ENCODE results near the gene ADAMTSL3.

ADAMTSL3 gene

GRCh38 chr15:83971992-83972391 lies 318.1 kb downstream of the ADAMTSL3 start:
- peak; percentile 21 for DNase-seq (ENCODE audit: low spot score)

GRCh38 chr15:83973816-83974215 lies 319.9 kb downstream of the ADAMTSL3 start:
- no peak for DNase-seq (ENCODE audit: low spot score)

GRCh38 chr15:83977992-83978391 lies 324.1 kb downstream of the ADAMTSL3 start:
- no peak for DNase-seq (ENCODE audit: low spot score)

- DNase-seq (ENCODE audit: low spot score) = no peak
Observed at GRCh38 chr15:83978588-83978987, 324.7 kb downstream of the ADAMTSL3 start.

GRCh38 chr15:83980637-83981036 lies 326.7 kb downstream of the ADAMTSL3 start:
- no peak for DNase-seq (ENCODE audit: low spot score)

GRCh38 chr15:83982748-83983147 lies 328.8 kb downstream of the ADAMTSL3 start:
- DNase-seq (ENCODE audit: low spot score) = no peak

- no peak for DNase-seq (ENCODE audit: low spot score)
Observed at GRCh38 chr15:83983634-83984458, 329.9 kb downstream of the ADAMTSL3 start.

GRCh38 chr15:83984601-83985000 lies 330.7 kb downstream of the ADAMTSL3 start:
- no peak for DNase-seq (ENCODE audit: low spot score)

- no peak for DNase-seq (ENCODE audit: low spot score)
Observed at GRCh38 chr15:83991163-83991562, 337.2 kb downstream of the ADAMTSL3 start.

- no peak for DNase-seq (ENCODE audit: low spot score)
Observed at GRCh38 chr15:83992324-83993031, 338.6 kb downstream of the ADAMTSL3 start.

GRCh38 chr15:83993591-83993990 lies 339.7 kb downstream of the ADAMTSL3 start:
- no peak for DNase-seq (ENCODE audit: low spot score)

GRCh38 chr15:83998486-83998885 lies 344.6 kb downstream of the ADAMTSL3 start:
- no peak for DNase-seq (ENCODE audit: low spot score)

- no peak for DNase-seq (ENCODE audit: low spot score)
Observed at GRCh38 chr15:83999396-84000135, 345.6 kb downstream of the ADAMTSL3 start.

GRCh38 chr15:84001037-84001436 lies 347.1 kb downstream of the ADAMTSL3 start:
- no peak for DNase-seq (ENCODE audit: low spot score)

GRCh38 chr15:84001655-84002054 lies 347.7 kb downstream of the ADAMTSL3 start:
- DNase-seq (ENCODE audit: low spot score) = no peak

- DNase-seq (ENCODE audit: low spot score) = no peak
Observed at GRCh38 chr15:84003791-84004503, 350.0 kb downstream of the ADAMTSL3 start.

GRCh38 chr15:84006421-84006820 lies 352.5 kb downstream of the ADAMTSL3 start:
- no peak for DNase-seq (ENCODE audit: low spot score)

GRCh38 chr15:84009616-84010015 lies 355.7 kb downstream of the ADAMTSL3 start:
- no peak for DNase-seq (ENCODE audit: low spot score)

GRCh38 chr15:84010246-84010645 lies 356.3 kb downstream of the ADAMTSL3 start:
- no peak for DNase-seq (ENCODE audit: low spot score)

GRCh38 chr15:84016371-84016770 lies 362.4 kb downstream of the ADAMTSL3 start:
- DNase-seq (ENCODE audit: low spot score) = no peak

- DNase-seq (ENCODE audit: low spot score) = no peak
Observed at GRCh38 chr15:84022516-84022915, 368.6 kb downstream of the ADAMTSL3 start.

- no peak for DNase-seq (ENCODE audit: low spot score)
Observed at GRCh38 chr15:84023636-84024035, 369.7 kb downstream of the ADAMTSL3 start.

Data from pons (tissue), 1 donor.